ENCODE results near the gene IGFBP3. TPM values are rescaled to one million over a fixed set of nuclear protein-coding genes. Genes with fewer than 3 reads are reported as not detected.

The IGFBP3 gene
- total RNA-seq, 1 experiment from 2014 or later, result 2.9 TPM

- ATAC-seq, result peak; percentile 7
- H3K4me3 Mint-ChIP-seq, result no peak overlapping the region
- TF ChIP-seq ZNF219 (CRISPR knock-in tag; IDR thresholded peaks at IDR 0.05; ENCODE audit: borderline replicate concordance), result no peak
- no peak for TF ChIP-seq ATF6 (CRISPR knock-in tag; IDR thresholded peaks at IDR 0.05)
- TF ChIP-seq CTCF (IDR thresholded peaks at IDR 0.05), result peak; percentile 93
- TF ChIP-seq JAZF1 (CRISPR knock-in tag; IDR thresholded peaks at IDR 0.05), result no peak
- no peak for TF ChIP-seq NR1H2 (CRISPR knock-in tag; IDR thresholded peaks at IDR 0.05)
- ChIA-PET POLR2A (interaction anchor here (0.7 kb wide), 1 partner anchor 605 kb away, joined by 3 read pairs; no protein-coding TSS in a partner anchor), CTCF (interaction anchor here (0.5 to 2.4 kb wide), 26 partner anchors 9 to 1336 kb away, joined by 3 to 13 read pairs (median 4); partner anchors contain the start of gene IGFBP1)
- DNase-seq (ENCODE audit: low spot score), result peak; percentile 88
- H3K4me1 Mint-ChIP-seq, result peaks cover 26% of the 10 kb centered on the region
- no peaks in the 10 kb centered on the region for H3K9me3 Mint-ChIP-seq
- peaks cover 47% of the 10 kb centered on the region for H3K27me3 Mint-ChIP-seq (ENCODE audit: low read depth)
- no peak overlapping the region for H3K27ac Mint-ChIP-seq
- no peaks in the 10 kb centered on the region for H3K36me3 Mint-ChIP-seq
Measured at GRCh38 chr7:45917658-45918057, 3.4 kb downstream of the IGFBP3 start.

- no peaks in the 10 kb centered on the region for H3K9me3 Mint-ChIP-seq
- ChIA-PET POLR2A (interaction anchor here (0.7 kb wide), 1 partner anchor 606 kb away, joined by 3 read pairs; no protein-coding TSS in a partner anchor), CTCF (interaction anchor here (0.7 to 2.4 kb wide), 14 partner anchors 8 to 1262 kb away, joined by 3 to 13 read pairs (median 7); partner anchors contain the start of gene IGFBP1)
- TF ChIP-seq ZNF138 (CRISPR knock-in tag; conservative IDR thresholded peaks at IDR 0.05), result no peak
- no peak for TF ChIP-seq SMAD4 (CRISPR knock-in tag; IDR thresholded peaks at IDR 0.05)
- H3K4me1 Mint-ChIP-seq, result peaks cover 20% of the 10 kb centered on the region
- no peak for DNase-seq (ENCODE audit: low spot score)
- H3K4me3 Mint-ChIP-seq, result no peak overlapping the region
- ATAC-seq, result no peak
- no peak overlapping the region for H3K27ac Mint-ChIP-seq
- H3K27me3 Mint-ChIP-seq (ENCODE audit: low read depth), result peaks cover 41% of the 10 kb centered on the region
- H3K36me3 Mint-ChIP-seq, result no peaks in the 10 kb centered on the region
Measured at GRCh38 chr7:45917064-45917463, 4.0 kb downstream of the IGFBP3 start.

GRCh38 chr7:45915606-45916005 is 5.5 kb downstream of the IGFBP3 start:
- peaks cover 18% of the 10 kb centered on the region for H3K4me1 Mint-ChIP-seq
- ATAC-seq (no peak), DNase-seq (ENCODE audit: low spot score) (no peak)
- no peak for TF ChIP-seq TEAD1 (CRISPR knock-in tag; IDR thresholded peaks at IDR 0.05)
- TF ChIP-seq E2F5 (CRISPR knock-in tag; IDR thresholded peaks at IDR 0.05), result no peak
- no peak for TF ChIP-seq NR2C2 (CRISPR knock-in tag; IDR thresholded peaks at IDR 0.05)
- no peak for TF ChIP-seq ERG (CRISPR knock-in tag; IDR thresholded peaks at IDR 0.05)
- TF ChIP-seq ESRRA (CRISPR knock-in tag; IDR thresholded peaks at IDR 0.05; ENCODE audit: borderline replicate concordance), result no peak
- TF ChIP-seq ZNF281 (CRISPR knock-in tag; IDR thresholded peaks at IDR 0.05), result no peak
- no peak for TF ChIP-seq PREB (CRISPR knock-in tag; IDR thresholded peaks at IDR 0.05; ENCODE audit: borderline replicate concordance)
- no peak for TF ChIP-seq GRHL2 (CRISPR knock-in tag; IDR thresholded peaks at IDR 0.05; ENCODE audit: insufficient replicate concordance, severe bottlenecking)
- no peak for TF ChIP-seq E2F1 (CRISPR knock-in tag; IDR thresholded peaks at IDR 0.05)
- no peak overlapping the region for H3K4me3 Mint-ChIP-seq
- H3K36me3 Mint-ChIP-seq, result no peaks in the 10 kb centered on the region
- CTCF ChIA-PET, result no interaction called here
- H3K27ac Mint-ChIP-seq, result no peak overlapping the region
- no peaks in the 10 kb centered on the region for H3K9me3 Mint-ChIP-seq
- POLR2A ChIA-PET, result no interaction called here
- H3K27me3 Mint-ChIP-seq (ENCODE audit: low read depth), result peaks cover 32% of the 10 kb centered on the region
